Measurements from ENCODE around the gene CD163. TPM values are rescaled to one million over a fixed set of nuclear protein-coding genes. Genes with fewer than 3 reads are reported as not detected.

The CD163 gene
- polyA plus RNA-seq, 1 of the 3 experiments (the other 2 are of a cell fraction) = 0.03 TPM

DNA sequence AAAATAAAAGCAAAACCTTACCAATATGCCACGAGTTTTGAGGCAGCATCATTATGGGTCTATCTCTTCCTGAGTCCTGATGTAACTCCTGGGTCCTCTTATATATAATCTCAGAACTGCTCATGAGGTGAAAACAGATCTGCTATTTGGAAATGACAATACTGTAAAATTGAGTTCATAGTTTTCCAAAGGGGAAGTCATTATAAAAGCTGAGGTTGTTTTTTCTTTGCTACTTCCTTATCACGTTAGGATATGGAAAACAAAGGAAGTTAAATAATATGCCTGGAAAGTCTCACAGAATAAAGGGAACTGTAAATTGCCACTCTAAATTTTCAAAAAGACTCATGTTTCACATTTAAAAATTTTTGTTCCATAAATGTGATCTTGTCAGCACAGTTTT, 59.5 kb downstream of the CD163 start, which contains the start of gene CD163L1:
CD163L1 (minus strand) TSS at position 78 of the 400 bp plus-strand sequence; CDS start at position 52, 26 bp downstream.
- 16% methylated on average over 2 of the region's 2 CpGs for WGBS (ENCODE audit: low lambda C conversion rate)
- Histone ChIP-seq H3K79me2 (ENCODE audit: insufficient read depth) (no peaks in the 10 kb centered on the region), H3K4me2 (no peak within 1 kb of the TSS), H3K4me3 (ENCODE audit: low read depth in 2 of 2, low read length in 1 of 2) (no peak within 1 kb of the TSS), H3K9me3 (no peaks in the 10 kb centered on the region), H3K27ac (ENCODE audit: low read depth in 2 of 2, low read length in 1 of 2) (no peak within 1 kb of the TSS), H3K27me3 (ENCODE audit: insufficient read depth) (no peaks in the 10 kb centered on the region), H4K20me1 (ENCODE audit: insufficient read depth) (no peaks in the 10 kb centered on the region), H3K36me3 (replicated peaks in 1 of 2; ENCODE audit: control insufficient read depth in 1 of 2, insufficient read depth in 2 of 2, low read length in 1 of 2) (no peaks in the 10 kb centered on the region), H3F3A (replicated peaks; ENCODE audit: insufficient read depth) (peaks cover 6% of the 10 kb centered on the region), H2AFZ (ENCODE audit: low read depth) (no peak within 1 kb of the TSS), H3K9ac (no peak within 1 kb of the TSS), H3K9me2 (no peaks in the 10 kb centered on the region; the same call in 1 of the 2 replicates), H3K4me1 (ENCODE audit: control insufficient read depth in 1 of 2, insufficient read depth in 2 of 2, low read depth in 1 of 2, low read length in 1 of 2) (no peaks in the 10 kb centered on the region)
- no peak for DNase-seq
- CTCF ChIA-PET = interaction anchor here (1.0 kb wide), 1 partner anchor 17 kb away, joined by 3 read pairs; no protein-coding TSS in a partner anchor
- POLR2A ChIA-PET = no interaction called here
- no peak for TF ChIP-seq TEAD4 (IDR thresholded peaks at IDR 0.05; ENCODE audit: borderline replicate concordance, insufficient read depth)
- TF ChIP-seq, protein P1, sequence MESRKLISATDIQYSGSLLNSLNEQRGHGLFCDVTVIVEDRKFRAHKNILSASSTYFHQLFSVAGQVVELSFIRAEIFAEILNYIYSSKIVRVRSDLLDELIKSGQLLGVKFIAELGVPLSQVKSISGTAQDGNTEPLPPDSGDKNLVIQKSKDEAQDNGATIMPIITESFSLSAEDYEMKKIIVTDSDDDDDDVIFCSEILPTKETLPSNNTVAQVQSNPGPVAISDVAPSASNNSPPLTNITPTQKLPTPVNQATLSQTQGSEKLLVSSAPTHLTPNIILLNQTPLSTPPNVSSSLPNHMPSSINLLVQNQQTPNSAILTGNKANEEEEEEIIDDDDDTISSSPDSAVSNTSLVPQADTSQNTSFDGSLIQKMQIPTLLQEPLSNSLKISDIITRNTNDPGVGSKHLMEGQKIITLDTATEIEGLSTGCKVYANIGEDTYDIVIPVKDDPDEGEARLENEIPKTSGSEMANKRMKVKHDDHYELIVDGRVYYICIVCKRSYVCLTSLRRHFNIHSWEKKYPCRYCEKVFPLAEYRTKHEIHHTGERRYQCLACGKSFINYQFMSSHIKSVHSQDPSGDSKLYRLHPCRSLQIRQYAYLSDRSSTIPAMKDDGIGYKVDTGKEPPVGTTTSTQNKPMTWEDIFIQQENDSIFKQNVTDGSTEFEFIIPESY (IDR thresholded peaks at IDR 0.05; ENCODE audit: borderline replicate concordance, low read depth) = no peak
- TF ChIP-seq EZH2phosphoT487 (IDR thresholded peaks at IDR 0.05; ENCODE audit: borderline replicate concordance, low read depth) = no peak
- TF ChIP-seq FOXM1 (IDR thresholded peaks at IDR 0.05; ENCODE audit: low read depth) = no peak
- no peak for TF ChIP-seq RAD21 (IDR thresholded peaks at IDR 0.05; ENCODE audit: low read length)
- TF ChIP-seq FOSL2 (IDR thresholded peaks at IDR 0.05; ENCODE audit: borderline replicate concordance, low read depth) = no peak
- no peak for TF ChIP-seq SIN3A (IDR thresholded peaks at IDR 0.05; ENCODE audit: borderline replicate concordance, low read depth, low read length)
- TF ChIP-seq MXI1 (IDR thresholded peaks at IDR 0.05; ENCODE audit: low read depth, low read length) = no peak
- no peak for TF ChIP-seq RFX5 (IDR thresholded peaks at IDR 0.05; ENCODE audit: low read length)
- no peak for TF ChIP-seq REST (IDR thresholded peaks at IDR 0.05; ENCODE audit: low read depth, low read length)
- TF ChIP-seq RCOR1 (IDR thresholded peaks at IDR 0.05; ENCODE audit: low read length) = no peak
- TF ChIP-seq FOXJ3 (CRISPR knock-in tag; IDR thresholded peaks at IDR 0.05) = no peak
- no peak for TF ChIP-seq NFIC (IDR thresholded peaks at IDR 0.05; ENCODE audit: borderline replicate concordance)

Measured in SK-N-SH (cell line).